C1 segment of cervical spinal cord (tissue), 14 donors: ENCODE data around the gene PHLDB3.
A peak's percentile ranks its signal among the peaks of the same experiment; 100 is the strongest.
"Not testable (repeated sequence)": the region's sequence is repeated elsewhere in the genome, so short reads cannot be mapped to it uniquely, and the experiment has no call there.

ENCODE experiments used
- DNase-seq, 14 donors: peaks; one replicate each; lab custom pipeline; 2025; lab: John Stamatoyannopoulos, UW

The PHLDB3 gene

DNA sequence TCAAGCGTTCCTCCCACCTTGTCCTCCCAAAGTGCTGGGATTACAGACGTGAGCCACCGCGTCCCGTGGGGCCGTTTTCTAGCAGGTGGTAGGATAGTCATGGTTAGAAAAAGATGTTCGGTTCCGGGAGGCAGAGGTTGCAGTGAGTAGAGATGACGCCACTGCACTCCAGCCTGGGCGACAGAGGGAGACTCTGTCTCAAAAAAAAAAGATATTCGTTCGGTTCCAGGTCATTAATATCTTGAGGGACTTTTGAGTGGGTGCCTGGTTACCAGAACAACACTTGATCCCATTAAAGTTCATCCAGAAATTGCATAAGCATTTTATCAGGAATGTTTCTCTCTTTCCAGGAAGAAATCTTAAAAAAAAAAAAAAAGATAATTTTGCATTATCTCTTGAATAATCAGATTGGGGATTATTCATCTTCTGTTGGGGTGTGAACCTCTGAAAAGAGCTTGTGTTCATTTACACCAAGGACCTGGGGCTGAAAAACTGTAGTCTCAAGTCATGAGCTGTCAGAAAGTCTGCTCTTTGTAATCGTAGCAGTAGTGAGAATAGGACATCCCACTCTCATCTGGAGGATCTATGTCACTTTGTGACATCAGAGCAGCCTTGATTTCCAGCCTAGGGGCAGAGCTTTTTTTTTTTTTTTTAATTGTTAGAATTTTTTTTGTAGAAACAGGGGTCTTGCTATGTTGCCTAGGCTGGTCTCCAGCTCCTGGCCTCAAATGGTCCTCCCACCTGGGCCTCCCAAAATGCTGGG lies 23.5 kb upstream of the PHLDB3 start:
- DNase-seq, result peak in 3 of 14 donors; percentile 2 to 13 (median 9)

DNA sequence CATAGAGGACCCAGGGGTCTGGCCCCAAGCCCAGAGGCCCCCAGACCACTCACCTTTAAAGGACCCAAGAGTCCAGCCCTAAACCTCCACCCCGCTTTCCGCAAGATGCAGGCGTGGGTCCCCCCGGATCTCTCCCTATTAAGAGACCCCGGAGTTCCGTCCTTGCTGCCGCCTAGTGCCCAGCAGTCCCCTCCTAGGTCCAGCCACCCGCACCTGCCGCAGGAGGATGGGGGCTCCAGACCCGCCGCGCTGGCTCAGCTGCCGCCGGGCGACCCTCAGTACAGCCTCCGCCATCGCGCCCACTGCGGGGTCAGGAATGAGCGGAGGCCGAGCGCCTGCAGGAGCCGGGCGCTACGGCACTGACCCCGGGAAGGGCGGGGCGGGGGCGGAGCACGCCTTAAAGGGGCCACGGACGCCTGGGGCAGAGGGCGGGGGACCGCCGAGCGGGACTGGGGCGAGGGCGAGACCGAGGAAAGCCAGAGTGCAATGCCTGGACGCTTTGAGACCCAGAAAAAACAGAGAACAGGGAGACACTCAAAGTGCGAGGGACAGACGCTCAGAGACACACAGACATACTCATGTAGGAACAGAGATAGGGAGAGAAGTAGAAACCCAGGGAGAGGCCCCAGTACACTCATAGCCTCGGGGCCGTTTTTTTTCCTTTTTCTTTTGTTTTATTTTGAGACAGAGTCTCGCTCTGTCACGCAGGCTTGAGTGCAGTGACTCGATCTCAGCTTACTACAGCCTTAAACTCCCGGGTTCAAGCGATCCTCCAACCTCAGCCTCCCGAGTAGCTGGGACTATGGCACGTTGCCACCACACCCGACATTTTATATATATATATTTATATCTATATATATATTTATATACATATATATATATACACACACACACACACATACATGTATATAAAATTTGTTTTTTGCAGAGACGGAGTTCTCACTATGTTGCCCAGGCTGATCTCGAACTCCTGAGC lies 22.6 kb upstream of the PHLDB3 start, which contains the start of gene ETHE1:
Gene ETHE1 (minus strand): TSS at position 318 of the 976 bp plus-strand sequence. CDS start 24 bp downstream, at position 294.
- DNase-seq, result peak in 13 of 14 donors; percentile 54 to 84 (median 67)

GRCh38 chr19:43525836-43526771 lies 21.6 kb upstream of the PHLDB3 start:
- DNase-seq, result peak in 7 of 14 donors; percentile 2 to 55 (median 26)

- DNase-seq, result peak in 8 of 14 donors; percentile 6 to 60 (median 18)
Measured at GRCh38 chr19:43524922-43525835, 20.6 kb upstream of the PHLDB3 start.

- DNase-seq, result not testable (repeated sequence)
Measured at GRCh38 chr19:43523696-43524095, 19.1 kb upstream of the PHLDB3 start.

DNA sequence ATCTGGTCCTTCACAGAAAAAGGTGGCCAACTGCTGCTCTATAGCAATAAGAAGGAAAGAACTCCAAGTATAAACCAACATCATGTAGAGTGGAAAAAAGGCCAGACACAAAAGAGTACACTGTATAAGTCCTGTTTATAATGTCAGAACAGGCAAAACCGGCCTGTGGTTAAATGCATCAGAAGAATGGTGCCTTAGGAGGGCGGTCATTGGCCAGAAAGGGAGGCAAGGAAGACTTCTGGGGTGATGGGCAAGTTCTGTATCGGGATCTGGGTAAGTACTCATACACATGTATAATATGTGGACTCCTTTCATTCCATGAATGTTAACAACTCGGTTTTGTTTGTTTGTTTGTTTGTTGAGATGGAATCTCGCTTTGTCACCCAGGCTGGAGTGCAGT lies 18.4 kb upstream of the PHLDB3 start:
- no peak for DNase-seq

GRCh38 chr19:43519436-43520088 lies 15.0 kb upstream of the PHLDB3 start:
- DNase-seq, result peak in 11 of 14 donors; percentile 9 to 78 (median 40)

GRCh38 chr19:43518051-43518450 lies 13.5 kb upstream of the PHLDB3 start:
- DNase-seq, result no peak

DNA sequence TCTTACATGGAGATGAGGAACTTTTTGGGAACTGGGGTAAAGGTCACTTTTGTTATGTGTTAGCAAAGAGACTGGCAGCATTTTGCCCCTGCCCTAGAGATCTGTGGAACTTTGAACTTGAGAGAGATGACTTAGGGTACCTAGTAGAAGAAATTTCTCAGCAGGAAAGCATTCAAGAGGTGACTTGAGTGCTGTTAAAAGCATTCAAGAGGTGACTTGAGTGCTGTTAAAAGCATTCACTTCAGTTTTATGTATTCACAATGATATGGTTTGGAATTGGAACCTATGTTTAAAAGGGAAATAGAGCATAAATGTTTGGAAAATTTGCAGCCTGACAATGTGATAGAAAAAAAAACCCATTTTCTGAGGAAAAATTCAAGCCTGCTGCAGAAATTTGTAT lies 7.9 kb upstream of the PHLDB3 start:
- DNase-seq, result not testable (repeated sequence)

DNA sequence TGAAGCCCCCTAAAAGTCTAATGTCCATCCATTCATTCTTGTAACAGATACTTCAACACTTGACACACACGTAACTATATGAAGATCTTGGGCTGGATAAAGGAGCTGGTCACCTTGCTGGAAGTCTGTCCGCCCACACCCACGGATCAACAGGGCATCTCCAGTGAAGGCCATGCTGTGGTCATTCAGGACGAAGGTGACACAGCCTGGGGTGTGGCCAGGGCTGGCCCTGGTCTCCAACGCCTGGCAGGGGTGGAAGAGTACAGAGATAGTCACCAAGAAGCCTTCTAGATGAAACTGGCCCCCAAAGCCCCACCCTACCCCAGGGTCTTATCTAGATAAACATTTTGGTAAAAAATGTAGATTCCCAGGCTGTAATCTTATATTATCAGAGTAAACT lies 6.8 kb upstream of the PHLDB3 start:
- DNase-seq, result no peak

- no peak for DNase-seq
Measured at GRCh38 chr19:43510713-43511112, 6.2 kb upstream of the PHLDB3 start.

DNA sequence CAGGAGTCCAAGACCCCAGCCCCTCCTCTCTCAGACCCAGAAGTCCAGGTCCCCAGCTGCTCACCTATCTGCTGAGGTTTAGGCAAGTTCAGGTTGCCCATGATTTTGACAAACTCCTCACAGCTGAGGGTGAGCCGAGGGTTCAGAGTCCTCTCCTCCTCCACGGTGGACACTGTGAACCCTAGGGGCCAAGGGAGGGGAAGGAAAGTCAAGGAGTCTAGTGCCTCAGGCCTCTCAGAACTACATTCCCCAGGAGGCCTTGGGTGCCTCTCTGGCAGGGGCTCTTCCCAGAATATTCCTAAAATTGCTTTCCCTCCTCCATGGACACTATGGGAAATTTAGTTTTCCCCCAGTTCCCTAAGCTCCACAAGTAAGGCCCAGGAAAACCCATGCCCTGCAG lies 3.3 kb upstream of the PHLDB3 start:
- DNase-seq, result no peak

DNA sequence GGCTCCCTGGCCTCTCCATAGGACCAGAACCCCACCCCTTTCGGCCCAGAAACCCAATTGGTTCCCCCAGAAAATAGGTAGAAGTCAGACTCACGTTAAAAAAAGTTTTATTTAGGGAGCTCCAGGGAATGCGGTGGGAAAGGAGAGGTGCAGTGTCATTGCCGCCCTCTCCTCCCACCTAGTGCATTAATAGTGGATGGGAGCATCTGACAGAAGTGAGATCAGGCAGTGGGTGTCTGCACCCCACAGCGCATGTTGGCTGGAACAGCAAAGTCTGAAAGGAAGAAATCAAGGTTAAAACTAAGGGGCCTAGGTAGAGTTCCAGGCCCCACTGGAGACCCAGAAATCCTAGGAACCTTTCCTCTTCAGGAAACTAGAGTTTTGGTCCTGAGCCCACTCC lies 2.1 kb upstream of the PHLDB3 start:
- DNase-seq, result no peak

DNA sequence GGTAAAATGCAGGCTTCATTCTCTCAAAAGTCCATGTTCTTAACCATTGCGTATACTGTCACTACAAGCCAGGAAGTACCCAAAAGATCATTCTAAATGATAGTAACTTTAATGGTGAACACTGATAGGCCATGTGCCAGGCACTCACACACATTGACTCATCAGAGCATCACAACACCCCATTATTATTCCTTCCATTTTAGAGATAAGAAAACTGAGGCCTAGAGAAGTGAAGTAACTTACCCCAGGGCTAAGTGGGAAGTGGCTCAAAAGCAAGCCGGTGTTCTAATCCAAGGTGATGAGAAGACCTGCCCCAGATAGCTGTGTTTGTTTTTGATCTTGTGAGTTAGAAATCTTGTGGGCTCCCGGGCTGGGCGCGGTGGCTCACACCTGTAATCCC lies 1.4 kb upstream of the PHLDB3 start:
- DNase-seq, result no peak

DNA sequence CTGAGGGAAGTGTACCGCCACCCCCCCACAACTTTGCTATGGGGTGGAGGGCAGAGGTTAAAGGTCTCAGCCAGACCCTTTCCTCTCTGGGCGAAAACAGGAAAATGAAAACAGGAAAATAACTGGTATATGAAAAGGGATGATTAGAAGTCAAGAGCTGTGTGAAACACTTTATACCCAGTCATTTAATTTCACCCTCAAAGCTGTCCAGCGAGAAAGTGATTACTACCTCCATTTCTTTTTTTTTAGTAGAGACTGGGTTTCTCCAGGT lies 575 bp upstream of the PHLDB3 start:
- no peak for DNase-seq

DNA sequence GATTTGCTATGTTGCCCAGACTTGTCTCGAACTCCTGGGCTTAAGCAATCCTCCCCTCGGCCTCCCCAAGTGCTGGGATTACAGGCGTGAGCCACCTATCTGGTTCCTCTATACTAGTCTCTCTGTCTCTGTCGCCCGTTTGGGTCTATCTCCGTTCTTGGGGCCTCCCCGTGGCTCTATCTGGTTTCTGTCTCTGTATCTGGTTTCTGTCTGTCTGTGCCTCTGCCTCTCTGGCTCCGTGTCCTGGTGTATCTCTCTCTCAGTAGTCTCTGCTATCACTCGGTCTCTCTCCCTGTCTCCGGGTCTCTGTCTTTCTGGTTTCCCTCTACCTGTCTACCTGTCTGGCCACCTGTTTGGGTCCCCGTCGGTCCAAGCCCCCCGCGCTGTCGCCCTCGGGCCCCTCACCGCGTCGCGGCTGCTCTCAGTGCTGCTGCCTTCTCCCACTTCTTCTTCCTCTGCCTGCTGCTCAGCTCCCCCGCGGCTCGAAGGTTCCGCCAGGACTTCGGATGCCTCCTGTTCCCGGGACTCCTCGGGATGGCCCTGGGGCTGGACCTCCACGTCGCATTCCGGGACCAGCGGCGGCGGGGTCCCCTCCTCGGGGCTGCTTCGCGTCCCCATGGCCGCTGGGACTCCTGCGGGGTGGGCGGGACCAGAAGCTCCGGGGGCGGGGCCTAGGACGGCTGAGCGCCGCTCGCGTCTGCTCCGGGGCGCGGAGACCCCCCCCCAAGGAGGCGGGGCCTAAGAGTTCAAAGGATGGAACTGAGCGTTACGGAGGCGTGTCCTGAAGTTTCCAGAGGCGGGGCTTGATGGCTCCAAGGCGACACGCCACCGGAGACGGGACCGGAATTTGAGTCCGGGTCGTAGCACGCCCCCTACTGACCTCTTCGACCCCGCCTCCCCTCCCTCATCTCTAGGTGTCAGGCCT lies 783 bp downstream of the PHLDB3 start:
- peak; percentile 10 to 89 (median 82) for DNase-seq

DNA sequence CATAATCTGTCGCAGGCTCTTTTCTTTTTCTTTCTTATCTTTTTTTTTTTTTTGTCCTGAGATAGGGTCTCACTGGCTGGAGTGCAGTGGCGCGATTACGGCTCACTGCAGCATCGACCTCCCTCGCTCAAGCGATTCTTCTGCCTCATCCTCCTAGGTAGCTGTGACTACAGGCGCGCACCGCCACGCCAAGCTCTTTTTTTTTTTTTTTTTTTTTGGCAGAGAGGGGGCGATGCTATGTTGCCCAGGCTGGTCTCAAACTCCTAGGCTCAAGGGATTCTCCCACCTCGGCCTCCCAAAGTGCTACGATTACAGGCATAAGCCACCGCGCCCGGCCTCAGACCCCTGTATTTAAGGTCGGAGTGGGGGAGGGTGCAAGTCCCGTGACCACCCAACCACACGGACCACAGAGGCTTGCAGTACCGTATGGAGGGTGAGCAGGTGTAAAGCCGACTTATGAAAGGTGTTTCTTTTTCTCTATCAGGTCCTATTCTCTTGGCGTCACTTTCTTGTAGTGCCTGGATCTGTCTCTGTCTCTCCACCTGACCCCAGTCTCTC lies 2.0 kb downstream of the PHLDB3 start:
- DNase-seq, result no peak

- DNase-seq, result no peak
Measured at GRCh38 chr19:43501661-43502418, 2.7 kb downstream of the PHLDB3 start.
